Calu3 (cell line): ENCODE data around the gene TRIP6. TPM values are rescaled to one million over a fixed set of nuclear protein-coding genes. Genes with fewer than 3 reads are reported as not detected.

Source experiments
- BruUV-seq: library from RNA; stranded (reverse); fragments of 400-500 nt; replicated peaks from 2 replicates; lab custom pipeline; 2021; lab: Mats Ljungman, UMichigan
- CTCF ChIA-PET: fragments of 300-600 bp; sonication (Branson Sonifier 250); formaldehyde crosslinking; loops from one replicate; lab custom pipeline; 2022; ENCODE audit warnings: antibody characterized with exemption; lab: Charles Lee
- DNase-seq: peaks from one replicate; pipeline ENCODE4 v3.0.0; 2022
- H3K27ac Mint-ChIP-seq: one replicate; pipeline ENCODE4 v1.8.0; 2022; ENCODE audit warnings: mixed read lengths; ENCODE audit not compliant: unreplicated experiment
- H3K27me3 Mint-ChIP-seq: one replicate; pipeline ENCODE4 v1.8.0; 2022; ENCODE audit warnings: mixed read lengths; ENCODE audit not compliant: unreplicated experiment
- H3K36me3 Mint-ChIP-seq: one replicate; pipeline ENCODE4 v1.8.0; 2022; ENCODE audit warnings: mild to moderate bottlenecking, moderate library complexity, mixed read lengths; ENCODE audit not compliant: insufficient read depth, unreplicated experiment
- H3K4me1 Mint-ChIP-seq: one replicate; pipeline ENCODE4 v1.8.0; 2022; ENCODE audit warnings: mild to moderate bottlenecking, low read depth, mixed read lengths; ENCODE audit not compliant: unreplicated experiment
- H3K4me3 Mint-ChIP-seq: one replicate; pipeline ENCODE4 v1.8.0; 2022; ENCODE audit warnings: mild to moderate bottlenecking, low read depth, moderate library complexity, mixed read lengths; ENCODE audit not compliant: unreplicated experiment
- H3K9me3 Mint-ChIP-seq: one replicate; pipeline ENCODE4 v1.8.0; 2022; ENCODE audit warnings: low read depth, mixed read lengths; ENCODE audit not compliant: unreplicated experiment
- intact Hi-C: fragments of 100-400 bp; cut with micrococcal nuclease; formaldehyde crosslinking; loops from one replicate; pipeline ENCODE4 v1.10.0; 2022; ENCODE audit not compliant: unreplicated experiment
- total RNA-seq: library from RNA; stranded (reverse); gene quantifications from 2 replicates; pipeline ENCODE4 v1.2.3, GENCODE V29; 2022
- TF ChIP-seq, protein P1 (sequence below): fragments of 200-600 bp; IDR thresholded peaks from one replicate; pipeline ENCODE4 v1.8.0; 2022; ENCODE audit warnings: antibody characterized with exemption; ENCODE audit not compliant: unreplicated experiment

The TRIP6 gene
- total RNA-seq, 1 experiment from 2014 or later: 50.0 TPM

DNA sequence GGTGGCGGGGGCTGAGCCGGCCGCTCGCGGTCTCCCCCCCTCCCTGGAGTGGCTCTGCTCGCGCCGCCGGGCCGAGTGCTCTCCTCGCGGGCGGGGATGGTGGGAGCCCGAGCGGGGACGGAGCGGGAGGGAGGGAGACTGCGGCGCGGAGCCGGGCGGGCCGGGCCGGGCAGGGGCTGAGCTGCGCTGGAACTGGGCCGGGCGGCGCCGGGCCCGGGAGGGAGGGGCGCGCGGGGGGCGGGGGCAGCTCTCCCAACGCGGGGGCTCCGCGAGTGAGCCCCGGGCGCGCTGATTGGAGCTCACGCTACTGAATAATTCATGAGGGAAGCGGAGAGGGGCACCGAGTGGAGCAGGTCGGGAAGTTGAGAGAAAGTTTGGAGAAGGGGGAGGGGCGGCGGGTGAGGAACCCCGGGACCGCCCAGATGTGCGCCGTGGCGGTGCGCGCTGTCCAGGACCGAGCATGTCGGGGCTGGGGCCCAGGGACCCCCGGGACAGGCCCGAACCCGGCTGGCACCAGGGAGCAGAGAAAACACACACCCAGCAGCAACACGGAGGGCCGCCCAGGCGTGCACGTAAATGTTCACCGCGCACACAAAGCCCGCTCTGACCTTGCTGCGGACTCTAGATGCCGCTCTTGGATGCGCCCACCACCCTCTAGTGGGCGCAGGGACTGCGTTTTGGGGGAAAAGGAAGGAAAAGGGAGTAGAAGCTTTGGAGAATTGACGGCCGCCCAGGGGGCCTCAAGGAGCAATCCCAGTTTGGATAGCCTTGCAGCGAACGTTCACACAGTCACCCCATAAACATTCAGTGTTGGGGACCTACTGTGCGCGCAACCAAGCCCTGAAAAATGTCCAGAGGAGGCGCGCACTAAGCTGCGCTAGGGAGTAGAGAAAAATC, 39.6 kb upstream of the TRIP6 start, which contains the start of gene EPHB4:
EPHB4 (minus strand) TSS at position 194 of the 897 bp plus-strand sequence. CDS start 493 bp downstream, outside the sequence.
- Mint-ChIP-seq H3K27ac (peak within 1 kb of the TSS; percentile 90), H3K36me3 (peaks cover 52% of the 10 kb centered on the region), H3K9me3 (no peaks in the 10 kb centered on the region), H3K27me3 (no peaks in the 10 kb centered on the region), H3K4me3 (peak within 1 kb of the TSS; percentile 92), H3K4me1 (peaks cover 39% of the 10 kb centered on the region)
- no TSS peak for BruUV-seq
- CTCF ChIA-PET: interaction anchor here (0.6 to 2.4 kb wide), 7 partner anchors 25 to 267 kb away, joined by 3 to 15 read pairs (median 4); partner anchors contain the start of genes POP7, SLC12A9 and UFSP1
- TF ChIP-seq, protein P1, sequence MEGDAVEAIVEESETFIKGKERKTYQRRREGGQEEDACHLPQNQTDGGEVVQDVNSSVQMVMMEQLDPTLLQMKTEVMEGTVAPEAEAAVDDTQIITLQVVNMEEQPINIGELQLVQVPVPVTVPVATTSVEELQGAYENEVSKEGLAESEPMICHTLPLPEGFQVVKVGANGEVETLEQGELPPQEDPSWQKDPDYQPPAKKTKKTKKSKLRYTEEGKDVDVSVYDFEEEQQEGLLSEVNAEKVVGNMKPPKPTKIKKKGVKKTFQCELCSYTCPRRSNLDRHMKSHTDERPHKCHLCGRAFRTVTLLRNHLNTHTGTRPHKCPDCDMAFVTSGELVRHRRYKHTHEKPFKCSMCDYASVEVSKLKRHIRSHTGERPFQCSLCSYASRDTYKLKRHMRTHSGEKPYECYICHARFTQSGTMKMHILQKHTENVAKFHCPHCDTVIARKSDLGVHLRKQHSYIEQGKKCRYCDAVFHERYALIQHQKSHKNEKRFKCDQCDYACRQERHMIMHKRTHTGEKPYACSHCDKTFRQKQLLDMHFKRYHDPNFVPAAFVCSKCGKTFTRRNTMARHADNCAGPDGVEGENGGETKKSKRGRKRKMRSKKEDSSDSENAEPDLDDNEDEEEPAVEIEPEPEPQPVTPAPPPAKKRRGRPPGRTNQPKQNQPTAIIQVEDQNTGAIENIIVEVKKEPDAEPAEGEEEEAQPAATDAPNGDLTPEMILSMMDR: peak; percentile 42
- peak; percentile 76 for DNase-seq
- intact Hi-C loops: no loop called here

DNA sequence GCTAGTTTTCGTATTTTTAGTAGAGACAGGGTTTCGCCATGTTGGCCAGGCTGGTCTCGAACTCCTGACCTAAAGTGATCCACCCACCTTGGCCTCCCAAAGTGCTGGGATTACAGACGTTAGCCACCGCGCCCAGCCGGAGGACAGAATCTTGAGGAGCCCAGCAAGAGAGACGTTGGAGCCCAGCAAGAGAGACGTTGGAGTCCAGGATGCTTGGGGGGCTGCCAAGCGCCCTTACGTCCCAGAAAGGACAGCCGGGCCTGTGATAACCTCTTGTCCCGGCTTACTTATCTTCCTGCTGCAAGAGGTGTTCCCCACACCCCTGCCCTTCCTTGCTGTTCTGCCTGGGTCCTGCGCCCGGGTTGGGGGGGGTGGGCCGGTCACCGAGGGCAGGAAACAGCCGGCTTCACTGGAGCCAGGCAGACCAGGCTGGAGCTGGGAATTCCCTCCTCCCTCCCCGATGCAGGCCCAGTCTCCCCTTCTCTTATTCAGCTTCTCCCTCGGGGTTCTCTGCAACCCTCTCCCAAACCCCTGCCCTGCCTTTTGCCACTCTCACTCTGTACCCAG, 38.0 kb upstream of the TRIP6 start:
- BruUV-seq: no TSS peak
- Mint-ChIP-seq H3K27ac (no peak overlapping the region), H3K4me3 (no peak overlapping the region), H3K4me1 (peaks cover 45% of the 10 kb centered on the region), H3K36me3 (peaks cover 42% of the 10 kb centered on the region), H3K9me3 (no peaks in the 10 kb centered on the region), H3K27me3 (no peaks in the 10 kb centered on the region)
- intact Hi-C loops: no loop called here
- CTCF ChIA-PET: interaction anchor here (2.1 kb wide), 1 partner anchor 23 kb away, joined by 15 read pairs; the partner anchor contains the start of gene SLC12A9
- TF ChIP-seq, protein P1: no peak
- no peak for DNase-seq

DNA sequence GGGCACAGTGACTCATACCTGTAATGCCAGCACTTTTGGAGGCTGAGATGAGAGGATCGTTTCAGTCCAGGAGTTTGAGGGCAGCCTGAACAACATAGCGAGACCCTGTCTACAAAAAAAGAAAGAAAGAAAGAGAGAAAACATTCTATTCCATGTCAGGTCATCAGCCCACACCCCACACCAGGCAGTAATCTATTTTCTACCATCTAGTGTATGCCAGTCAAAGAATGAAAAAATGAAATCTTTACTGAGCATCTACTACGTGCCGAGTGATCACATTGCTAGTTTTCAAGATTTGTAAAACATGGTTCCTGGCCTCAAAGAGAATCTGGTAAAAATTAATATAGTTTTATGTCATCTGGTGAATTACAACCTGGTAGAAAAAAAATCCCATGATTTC, 36.8 kb upstream of the TRIP6 start:
- H3K9me3 Mint-ChIP-seq: no peaks in the 10 kb centered on the region
- no peak overlapping the region for H3K4me3 Mint-ChIP-seq
- CTCF ChIA-PET: no interaction called here
- BruUV-seq: TSS peak; percentile 19
- H3K4me1 Mint-ChIP-seq: peaks cover 45% of the 10 kb centered on the region
- TF ChIP-seq, protein P1: no peak
- H3K27me3 Mint-ChIP-seq: no peaks in the 10 kb centered on the region
- no peak overlapping the region for H3K27ac Mint-ChIP-seq
- DNase-seq: no peak
- intact Hi-C loops: no loop called here
- H3K36me3 Mint-ChIP-seq: peaks cover 37% of the 10 kb centered on the region

DNA sequence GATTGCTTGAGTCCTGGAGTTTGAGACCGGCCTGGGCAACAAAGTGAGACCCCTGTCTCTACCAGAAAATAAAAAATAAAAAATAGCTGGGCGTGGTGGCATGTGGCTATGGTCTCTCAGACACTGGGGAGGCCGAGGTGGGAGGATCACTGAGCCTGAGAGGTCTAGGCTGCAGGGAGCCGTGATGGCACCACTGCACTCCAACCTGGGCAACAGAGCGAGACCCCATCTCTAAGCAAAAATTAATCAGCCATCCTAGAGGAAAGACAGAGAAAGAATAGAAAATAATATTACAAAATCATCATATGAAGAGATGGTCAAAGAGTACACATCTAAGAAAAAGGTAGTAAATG, 34.9 kb upstream of the TRIP6 start:
- H3K27ac Mint-ChIP-seq: no peak overlapping the region
- CTCF ChIA-PET: interaction anchor here (1.0 kb wide), 1 partner anchor 30 kb away, joined by 3 read pairs; no protein-coding TSS in a partner anchor

More for the DNA sequence above, 34.9 kb upstream of the TRIP6 start:
- no TSS peak for BruUV-seq
- no peak overlapping the region for H3K4me3 Mint-ChIP-seq
- no peak for DNase-seq
- peaks cover 44% of the 10 kb centered on the region for H3K4me1 Mint-ChIP-seq
- TF ChIP-seq, protein P1: no peak
- no peaks in the 10 kb centered on the region for H3K9me3 Mint-ChIP-seq
- H3K27me3 Mint-ChIP-seq: no peaks in the 10 kb centered on the region
- intact Hi-C loops: no loop called here
- H3K36me3 Mint-ChIP-seq: peaks cover 32% of the 10 kb centered on the region
